Stimulated activated effector memory CD8-positive, alpha-beta T cell treated with anti-CD3 and anti-CD28 coated beads, Interleukin-12 subunit alpha, Interleukin-12 subunit beta, amount 100 ng/mL, for 72 hours (primary cell): Measurements from ENCODE around the gene FAM171A2.
"Not testable (repeated sequence)": the region's sequence is repeated elsewhere in the genome, so short reads cannot be mapped to it uniquely, and the experiment has no call there.

ENCODE experiments used
- ATAC-seq: fragments of 150-1000 bp; cut with Tn5 transposase; 2 replicates; pipeline ENCODE4 v1.10.0; 2021
- DNase-seq, 2 donors: peaks; one replicate each; pipeline ENCODE4 v3.0.0; 2021 to 2022; ENCODE audit warnings: low spot score in 2 of 2
- H3K27ac Mint-ChIP-seq: one replicate; pipeline ENCODE4 v1.8.0; 2022; ENCODE audit warnings: mild to moderate bottlenecking, mixed read lengths
- H3K36me3 Mint-ChIP-seq: one replicate; pipeline ENCODE4 v1.8.0; 2022; ENCODE audit warnings: mild to moderate bottlenecking, mixed read lengths
- H3K4me1 Mint-ChIP-seq: one replicate; pipeline ENCODE4 v1.8.0; 2022; ENCODE audit warnings: mixed read lengths
- H3K4me3 Mint-ChIP-seq: one replicate; pipeline ENCODE4 v1.8.0; 2022; ENCODE audit warnings: mild to moderate bottlenecking, mixed read lengths
- H3K9me3 Mint-ChIP-seq: one replicate; pipeline ENCODE4 v1.8.0; 2022; ENCODE audit warnings: mixed read lengths

FAM171A2 gene

GRCh38 chr17:44363613-44364159 is at the start of gene FAM171A2:
Gene FAM171A2 (minus strand): TSS chr17:44363853. CDS start chr17:44363714, 139 bp downstream.
- Mint-ChIP-seq H3K27ac (no peak within 1 kb of the TSS), H3K36me3 (no peaks in the 10 kb centered on the region)
- DNase-seq = peak; percentile 76 to 77

DNA sequence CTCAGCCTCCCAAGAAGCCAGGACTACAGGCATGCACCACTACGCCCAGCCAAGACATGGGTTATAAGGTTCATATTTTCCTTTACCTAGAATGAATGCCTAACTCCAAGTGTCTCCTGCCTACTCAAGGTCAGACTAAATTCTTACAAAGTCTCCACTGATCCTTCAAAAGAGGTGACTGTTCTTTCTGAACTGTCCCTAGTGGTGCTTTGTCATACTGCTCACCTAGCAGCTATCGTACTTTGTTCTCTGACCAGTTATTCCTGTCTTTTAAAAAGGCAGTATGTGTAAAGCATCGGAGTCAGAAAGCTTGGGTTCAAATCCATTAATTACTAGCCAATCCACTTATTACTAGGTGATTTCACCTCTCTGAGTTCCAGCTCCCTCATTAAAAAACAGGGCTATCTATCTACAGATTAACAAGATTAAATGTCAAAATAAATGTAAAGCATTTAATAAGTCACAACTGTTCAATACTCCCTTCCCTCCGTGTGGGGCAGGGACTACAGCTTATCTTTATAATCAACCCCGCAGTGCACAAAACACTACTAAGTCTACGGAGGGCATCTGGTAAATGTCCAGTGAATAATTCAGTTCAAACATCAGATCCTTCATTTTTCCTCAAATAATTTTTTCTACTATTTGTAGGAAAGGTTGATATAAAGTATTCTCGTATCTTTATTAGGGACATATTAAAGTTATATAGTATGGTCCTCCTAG is 45.8 kb upstream of the FAM171A2 start:
- no peaks in the 10 kb centered on the region for H3K4me1 Mint-ChIP-seq
- DNase-seq (no peak), ATAC-seq (no peak)
- peak overlapping the region; percentile 33 for H3K27ac Mint-ChIP-seq
- no peaks in the 10 kb centered on the region for H3K9me3 Mint-ChIP-seq
- peaks cover 55% of the 10 kb centered on the region for H3K36me3 Mint-ChIP-seq
- H3K4me3 Mint-ChIP-seq = no peak overlapping the region

More at GRCh38 chr17:44363613-44364159, at the start of gene FAM171A2:
- Mint-ChIP-seq H3K9me3 (no peaks in the 10 kb centered on the region), H3K4me3 (peak within 1 kb of the TSS; percentile 61), H3K4me1 (no peaks in the 10 kb centered on the region)
- peak; percentile 89 for ATAC-seq

GRCh38 chr17:44408786-44409185 is 45.1 kb upstream of the FAM171A2 start:
- ATAC-seq = no peak

GRCh38 chr17:44402564-44403172 is 39.0 kb upstream of the FAM171A2 start:
- Mint-ChIP-seq H3K36me3 (peaks cover 98% of the 10 kb centered on the region), H3K4me1 (peaks cover 16% of the 10 kb centered on the region), H3K4me3 (no peak overlapping the region), H3K9me3 (no peaks in the 10 kb centered on the region), H3K27ac (peak overlapping the region; percentile 40)
- DNase-seq (peak in 1 of 2 donors; percentile 47), ATAC-seq (peak; percentile 82)

More at GRCh38 chr17:44408786-44409185, 45.1 kb upstream of the FAM171A2 start:
- H3K27ac Mint-ChIP-seq = peak overlapping the region; percentile 33
- no peak for DNase-seq
- no peaks in the 10 kb centered on the region for H3K9me3 Mint-ChIP-seq
- H3K4me1 Mint-ChIP-seq = no peaks in the 10 kb centered on the region
- peaks cover 57% of the 10 kb centered on the region for H3K36me3 Mint-ChIP-seq
- H3K4me3 Mint-ChIP-seq = no peak overlapping the region

- H3K27ac Mint-ChIP-seq = peak overlapping the region; percentile 82
- peaks cover 20% of the 10 kb centered on the region for H3K4me1 Mint-ChIP-seq
Observed at GRCh38 chr17:44400226-44400847, 36.7 kb upstream of the FAM171A2 start.

DNA sequence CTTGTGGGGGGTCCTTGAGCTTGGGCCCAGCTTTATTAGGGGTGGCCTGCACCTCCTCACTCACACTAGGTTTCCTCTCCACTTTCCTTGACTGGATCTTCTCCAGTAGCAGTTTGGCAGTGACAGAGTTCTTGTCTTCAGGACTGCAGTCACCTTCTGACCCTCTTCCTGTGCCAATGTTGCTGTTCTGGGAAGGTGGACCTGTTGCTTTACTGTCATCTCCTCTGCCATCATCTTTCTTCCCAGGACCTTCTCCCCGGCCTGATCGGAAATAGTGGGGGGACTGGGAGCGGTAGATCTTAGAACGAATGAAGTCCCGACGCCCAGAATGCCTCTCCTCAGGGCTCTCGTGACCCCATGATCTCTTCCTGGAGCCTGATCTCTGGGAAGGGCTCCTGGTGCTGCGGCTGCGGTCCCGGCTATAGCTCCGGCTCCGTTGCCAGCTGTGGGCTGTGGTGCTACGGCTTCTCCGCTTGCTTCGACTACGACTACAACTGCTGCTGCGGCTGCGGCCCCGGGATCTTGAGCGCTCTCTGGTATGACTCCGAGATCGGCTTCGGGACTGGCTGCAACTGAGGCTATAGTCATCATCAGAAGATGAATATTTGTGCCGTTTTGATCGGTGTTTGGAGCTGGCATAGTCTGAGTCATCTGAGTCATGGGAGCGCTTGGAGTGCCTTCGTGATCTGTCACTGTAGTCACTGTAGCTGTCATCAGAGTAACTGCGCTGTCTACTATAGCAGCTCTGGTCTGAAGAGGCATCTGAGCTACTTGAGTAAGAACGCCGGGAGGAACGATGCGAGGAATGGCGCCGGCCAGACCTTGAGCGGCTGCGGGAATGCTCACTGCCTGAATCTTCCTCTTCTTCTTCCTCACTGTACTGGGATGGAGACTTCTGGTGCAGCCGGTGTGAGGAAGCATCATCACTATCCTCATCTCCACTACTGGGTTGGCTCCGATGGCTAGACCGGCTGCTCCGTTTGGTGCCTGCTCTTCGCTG is 35.3 kb upstream of the FAM171A2 start:
- H3K4me3 Mint-ChIP-seq = no peak overlapping the region
- no peak for DNase-seq
- no peaks in the 10 kb centered on the region for H3K9me3 Mint-ChIP-seq
- peaks cover 20% of the 10 kb centered on the region for H3K4me1 Mint-ChIP-seq
- H3K27ac Mint-ChIP-seq = peak overlapping the region; percentile 82
- H3K36me3 Mint-ChIP-seq = peaks cover 87% of the 10 kb centered on the region
- ATAC-seq = no peak

More at GRCh38 chr17:44400226-44400847, 36.7 kb upstream of the FAM171A2 start:
- H3K36me3 Mint-ChIP-seq = peaks cover 92% of the 10 kb centered on the region
- no peaks in the 10 kb centered on the region for H3K9me3 Mint-ChIP-seq
- ATAC-seq = no peak
- no peak for DNase-seq
- no peak overlapping the region for H3K4me3 Mint-ChIP-seq

DNA sequence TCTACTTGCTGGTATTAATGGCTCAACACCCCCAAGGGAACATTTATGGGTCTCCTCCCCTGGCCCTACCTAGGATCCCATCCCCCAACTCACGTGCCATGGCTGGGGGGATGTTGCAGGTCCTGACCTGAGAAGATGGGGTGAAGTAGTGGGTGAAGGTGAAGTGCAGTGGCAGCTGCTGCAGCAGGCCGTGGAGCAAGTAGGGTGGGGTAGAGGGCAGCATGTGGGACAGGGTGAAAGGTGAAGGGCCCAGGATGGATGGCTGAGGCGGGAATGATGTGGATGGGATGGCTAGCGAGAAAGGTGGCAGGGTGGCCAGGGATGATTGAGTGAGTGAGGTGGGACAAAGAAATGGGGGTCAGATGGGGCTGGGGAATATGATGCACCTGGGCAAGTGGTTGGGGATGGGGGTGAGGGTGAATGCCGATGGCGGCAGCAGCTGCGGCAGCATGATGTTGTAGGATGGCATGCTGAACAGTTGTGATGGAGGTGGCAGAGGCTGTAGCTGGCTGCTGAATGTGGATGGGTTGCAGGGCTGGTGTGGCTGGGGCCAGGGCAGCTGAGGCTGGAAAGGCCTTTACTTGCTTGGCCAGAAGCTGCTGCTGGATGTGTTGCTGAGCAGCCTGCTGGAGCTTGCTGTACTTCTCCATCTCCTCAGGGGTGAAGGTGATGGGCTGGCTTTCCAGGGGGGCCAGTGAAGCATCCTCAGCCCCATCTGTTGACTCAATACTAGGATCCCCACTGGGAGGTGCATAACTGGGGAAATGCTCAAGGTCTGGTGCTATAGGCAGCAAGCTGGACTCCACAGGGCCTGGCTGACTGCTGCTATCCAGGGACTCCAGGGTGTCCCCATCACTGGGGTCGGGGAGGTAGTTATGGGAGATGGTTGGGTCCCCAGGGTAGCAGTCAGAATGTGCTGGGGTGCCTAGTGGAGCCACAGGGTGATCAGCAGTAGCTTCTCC is 34.1 kb upstream of the FAM171A2 start:
- H3K36me3 Mint-ChIP-seq = peaks cover 75% of the 10 kb centered on the region

DNA sequence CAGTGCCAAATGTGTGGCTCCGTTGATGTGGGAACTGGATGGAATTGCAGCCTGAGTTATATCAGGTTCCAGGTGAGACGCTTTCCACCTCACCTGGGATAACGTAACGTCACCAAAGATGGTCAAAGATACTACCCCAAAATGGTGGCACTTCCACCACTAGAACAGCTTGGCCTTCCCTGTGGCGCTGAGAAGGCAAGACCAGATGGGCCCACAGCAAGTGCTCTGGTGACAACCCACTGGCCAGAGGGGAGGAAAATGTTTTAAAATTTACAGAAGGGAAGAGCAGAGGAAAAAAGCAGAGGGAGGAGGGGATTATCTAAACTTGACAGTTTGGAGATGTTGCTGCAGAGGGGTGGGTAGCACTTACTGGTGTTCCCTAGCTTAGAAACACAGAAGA is 33.3 kb upstream of the FAM171A2 start:
- Mint-ChIP-seq H3K4me3 (no peak overlapping the region), H3K4me1 (peaks cover 24% of the 10 kb centered on the region), H3K36me3 (peaks cover 66% of the 10 kb centered on the region), H3K27ac (peak overlapping the region; percentile 82), H3K9me3 (no peaks in the 10 kb centered on the region)
- DNase-seq (no peak), ATAC-seq (no peak)

More for the DNA sequence above, 34.1 kb upstream of the FAM171A2 start:
- H3K4me1 Mint-ChIP-seq = peaks cover 27% of the 10 kb centered on the region
- no peaks in the 10 kb centered on the region for H3K9me3 Mint-ChIP-seq
- H3K4me3 Mint-ChIP-seq = no peak overlapping the region
- no peak for ATAC-seq
- DNase-seq = no peak
- peak overlapping the region; percentile 82 for H3K27ac Mint-ChIP-seq

- Mint-ChIP-seq H3K27ac (no peak overlapping the region), H3K9me3 (no peaks in the 10 kb centered on the region), H3K4me1 (peaks cover 22% of the 10 kb centered on the region), H3K4me3 (no peak overlapping the region), H3K36me3 (peaks cover 45% of the 10 kb centered on the region)
- DNase-seq = no peak
- no peak for ATAC-seq
Observed at GRCh38 chr17:44394833-44395232, 31.2 kb upstream of the FAM171A2 start.

DNA sequence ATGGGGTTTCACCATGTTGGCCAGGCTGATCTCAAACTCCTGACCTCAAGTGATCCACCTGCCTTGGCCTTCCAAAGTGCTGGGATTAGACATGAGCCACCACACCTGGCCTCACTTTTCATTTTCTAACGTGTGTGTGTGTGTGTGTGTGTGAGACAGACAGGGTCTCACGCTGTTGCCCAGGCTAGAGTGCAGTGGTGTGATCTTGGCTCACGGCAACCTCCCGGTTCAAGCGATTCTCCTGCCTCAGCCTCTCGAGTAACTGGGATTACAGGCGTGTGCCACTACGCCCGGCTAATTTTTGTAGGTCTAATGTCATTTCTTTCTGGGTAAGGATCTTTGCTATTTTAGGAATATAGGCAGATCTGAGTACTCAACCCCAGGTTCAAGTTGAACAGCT is 30.5 kb upstream of the FAM171A2 start:
- peaks cover 26% of the 10 kb centered on the region for H3K4me1 Mint-ChIP-seq
- ATAC-seq, H3K4me3 Mint-ChIP-seq, DNase-seq, H3K9me3 Mint-ChIP-seq, H3K27ac Mint-ChIP-seq: not testable (repeated sequence)
- peaks cover 38% of the 10 kb centered on the region for H3K36me3 Mint-ChIP-seq

DNA sequence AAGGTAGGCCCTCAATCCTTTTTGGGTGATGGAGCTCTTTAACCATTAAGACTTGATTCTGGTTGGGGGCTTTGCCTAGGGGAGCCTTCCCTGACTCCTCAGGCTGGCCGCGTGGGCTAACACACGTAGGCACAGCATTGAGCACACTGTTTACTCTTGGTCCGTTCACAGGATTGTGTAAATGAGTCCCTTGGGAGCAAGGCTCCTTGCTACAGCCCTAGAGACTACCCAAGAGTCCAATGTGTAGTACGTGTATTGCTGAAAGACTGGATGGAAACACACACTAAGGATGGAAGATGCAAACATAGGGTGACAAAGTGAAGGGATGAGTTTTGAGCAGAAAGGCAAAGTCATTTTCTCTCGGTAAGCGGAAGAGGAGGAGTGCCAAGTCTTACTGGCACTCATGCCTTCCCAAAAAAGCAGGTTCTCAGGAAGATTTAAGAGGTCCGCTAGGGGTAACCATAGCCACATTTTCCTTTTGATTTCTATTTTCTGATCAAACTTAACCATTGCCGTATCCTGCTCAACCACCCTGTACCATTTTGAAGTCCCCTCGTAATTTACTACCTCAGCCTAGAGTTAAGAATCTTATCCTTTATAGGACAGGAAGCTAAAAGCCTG is 26.7 kb upstream of the FAM171A2 start:
- H3K4me3 Mint-ChIP-seq = no peak overlapping the region
- peaks cover 8% of the 10 kb centered on the region for H3K36me3 Mint-ChIP-seq
- H3K27ac Mint-ChIP-seq = no peak overlapping the region
- peaks cover 17% of the 10 kb centered on the region for H3K4me1 Mint-ChIP-seq
- ATAC-seq (no peak), DNase-seq (no peak)
- no peaks in the 10 kb centered on the region for H3K9me3 Mint-ChIP-seq

GRCh38 chr17:44389723-44390202 is 26.1 kb upstream of the FAM171A2 start:
- Mint-ChIP-seq H3K36me3 (peaks cover 8% of the 10 kb centered on the region), H3K9me3 (no peaks in the 10 kb centered on the region), H3K4me1 (peaks cover 20% of the 10 kb centered on the region), H3K4me3 (no peak overlapping the region), H3K27ac (no peak overlapping the region)
- ATAC-seq (no peak), DNase-seq (no peak)

GRCh38 chr17:44389281-44389680 is 25.6 kb upstream of the FAM171A2 start, which contains the start of gene ITGA2B:
Gene ITGA2B (minus strand): TSS chr17:44389649. CDS start chr17:44389473, 176 bp downstream.
- Mint-ChIP-seq H3K9me3 (no peaks in the 10 kb centered on the region), H3K4me1 (peaks cover 25% of the 10 kb centered on the region), H3K4me3 (no peak within 1 kb of the TSS), H3K27ac (peak within 1 kb of the TSS; percentile 50), H3K36me3 (peaks cover 3% of the 10 kb centered on the region)
- ATAC-seq (no peak), DNase-seq (no peak)
